Neural progenitor cell (in vitro differentiated cells): ENCODE data around the gene NKD2. TPM values are rescaled to one million over a fixed set of nuclear protein-coding genes. Genes with fewer than 3 reads are reported as not detected.

ENCODE experiments used
- DNase-seq: peaks from one replicate; pipeline ENCODE4 v3.0.0-alpha.2; 2016; ENCODE audit warnings: low spot score
- H2AFZ ChIP-seq: fragments of 200-600 bp; sonication (generic); replicated peaks from 2 replicates; pipeline ENCODE4 v1.6.1; 2016; ENCODE audit warnings: antibody characterized with exemption
- H3F3A ChIP-seq: fragments of 200-600 bp; sonication (generic); 2 replicates; pipeline ENCODE4 v1.6.1; 2016; ENCODE audit warnings: antibody characterized with exemption, low read depth
- H3K27ac ChIP-seq: fragments of 200-600 bp; sonication (generic); 2 replicates; pipeline ENCODE4 v1.5.1; 2016; ENCODE audit warnings: mild to moderate bottlenecking
- H3K27me3 ChIP-seq: fragments of 200-600 bp; sonication (generic); 2 replicates; pipeline ENCODE4 v1.6.1; 2016; ENCODE audit warnings: mild to moderate bottlenecking, moderate library complexity
- H3K36me3 ChIP-seq: fragments of 200-600 bp; sonication (generic); 2 replicates; pipeline ENCODE4 v1.5.1; 2016
- H3K4me1 ChIP-seq: fragments of 200-600 bp; sonication (generic); 2 replicates; pipeline ENCODE4 v1.6.1; 2016; ENCODE audit warnings: mixed run types
- H3K4me2 ChIP-seq: fragments of 200-600 bp; sonication (generic); 2 replicates; pipeline ENCODE4 v1.6.1; 2016
- H3K4me3 ChIP-seq: fragments of 200-600 bp; sonication (generic); 2 replicates; pipeline ENCODE4 v1.5.1; 2016
- H3K79me2 ChIP-seq: fragments of 200-600 bp; sonication (generic); 2 replicates; pipeline ENCODE4 v1.6.1; 2016; ENCODE audit warnings: low read depth
- H3K9ac ChIP-seq: fragments of 200-600 bp; sonication (generic); 2 replicates; pipeline ENCODE4 v1.6.1; 2016
- H3K9me3 ChIP-seq: fragments of 200-600 bp; sonication (generic); 2 replicates; pipeline ENCODE4 v1.5.1; 2016; ENCODE audit warnings: low read depth
- H4K20me1 ChIP-seq: fragments of 200-600 bp; sonication (generic); 2 replicates; pipeline ENCODE4 v1.6.1; 2016; ENCODE audit warnings: low read depth
- H3K27ac Mint-ChIP-seq: 3 replicates; pipeline ENCODE4 v1.8.0; 2021; ENCODE audit warnings: mixed read lengths
- H3K27me3 Mint-ChIP-seq: 2 replicates; pipeline ENCODE4 v1.8.0; 2022; ENCODE audit warnings: low read depth, mild to moderate bottlenecking, inconsistent platforms, moderate library complexity, mixed read lengths; ENCODE audit not compliant: insufficient read depth
- H3K36me3 Mint-ChIP-seq: 3 replicates; pipeline ENCODE4 v1.8.0; 2021; ENCODE audit warnings: mixed read lengths
- H3K4me1 Mint-ChIP-seq: 3 replicates; pipeline ENCODE4 v1.8.0; 2021; ENCODE audit warnings: mixed read lengths
- H3K4me3 Mint-ChIP-seq: 3 replicates; pipeline ENCODE4 v1.8.0; 2021; ENCODE audit warnings: mild to moderate bottlenecking, moderate library complexity, mixed read lengths
- H3K9me3 Mint-ChIP-seq: 3 replicates; pipeline ENCODE4 v1.8.0; 2020; ENCODE audit warnings: mixed read lengths
- EZH2 ChIP-seq: fragments of 200-600 bp; sonication (generic); IDR thresholded peaks from 2 replicates; pipeline ENCODE4 v1.6.1; 2017; ENCODE audit warnings: antibody characterized with exemption, mild to moderate bottlenecking, moderate library complexity
- EZH2phosphoT487 ChIP-seq: fragments of 200-600 bp; sonication (generic); IDR thresholded peaks from 2 replicates; pipeline ENCODE4 v1.6.1; 2017; ENCODE audit warnings: antibody characterized with exemption
- total RNA-seq: library from RNA; depleted of rRNA; stranded (reverse); fragments of >200 nt; gene quantifications from 2 replicates; pipeline ENCODE4 v1.2.3, GENCODE V29; 2015; ENCODE audit warnings: low replicate concordance
- TF ChIP-seq, protein P1 (sequence below): fragments of 200-600 bp; sonication (generic); IDR thresholded peaks from 2 replicates; pipeline ENCODE4 v1.5.1; 2017; ENCODE audit warnings: antibody characterized with exemption, mild to moderate bottlenecking

NKD2 gene
- total RNA-seq, 1 donor from 2014 or later, result 1.3 TPM

- DNase-seq, result no peak
- H3K36me3 ChIP-seq, result no peaks in the 10 kb centered on the region
- H3K36me3 Mint-ChIP-seq, result peaks cover 2% of the 10 kb centered on the region
- H3K27me3 ChIP-seq, result no peaks in the 10 kb centered on the region
- H3K4me2 ChIP-seq, result no peak overlapping the region
- peaks cover 14% of the 10 kb centered on the region for H3K4me1 Mint-ChIP-seq
- H3K9me3 ChIP-seq, result no peaks in the 10 kb centered on the region
- no peaks in the 10 kb centered on the region for H3K9me3 Mint-ChIP-seq
- H3K4me1 ChIP-seq, result peaks cover 12% of the 10 kb centered on the region
- H3K27ac Mint-ChIP-seq, result no peak overlapping the region
- no peak overlapping the region for H3K27ac ChIP-seq
- H3K4me3 ChIP-seq, result no peak overlapping the region
- no peaks in the 10 kb centered on the region for H4K20me1 ChIP-seq
- no peak overlapping the region for H2AFZ ChIP-seq
- no peak overlapping the region for H3K9ac ChIP-seq
- no peaks in the 10 kb centered on the region for H3F3A ChIP-seq
- no peak for TF ChIP-seq EZH2phosphoT487
- no peak for TF ChIP-seq EZH2
- TF ChIP-seq, protein P1, sequence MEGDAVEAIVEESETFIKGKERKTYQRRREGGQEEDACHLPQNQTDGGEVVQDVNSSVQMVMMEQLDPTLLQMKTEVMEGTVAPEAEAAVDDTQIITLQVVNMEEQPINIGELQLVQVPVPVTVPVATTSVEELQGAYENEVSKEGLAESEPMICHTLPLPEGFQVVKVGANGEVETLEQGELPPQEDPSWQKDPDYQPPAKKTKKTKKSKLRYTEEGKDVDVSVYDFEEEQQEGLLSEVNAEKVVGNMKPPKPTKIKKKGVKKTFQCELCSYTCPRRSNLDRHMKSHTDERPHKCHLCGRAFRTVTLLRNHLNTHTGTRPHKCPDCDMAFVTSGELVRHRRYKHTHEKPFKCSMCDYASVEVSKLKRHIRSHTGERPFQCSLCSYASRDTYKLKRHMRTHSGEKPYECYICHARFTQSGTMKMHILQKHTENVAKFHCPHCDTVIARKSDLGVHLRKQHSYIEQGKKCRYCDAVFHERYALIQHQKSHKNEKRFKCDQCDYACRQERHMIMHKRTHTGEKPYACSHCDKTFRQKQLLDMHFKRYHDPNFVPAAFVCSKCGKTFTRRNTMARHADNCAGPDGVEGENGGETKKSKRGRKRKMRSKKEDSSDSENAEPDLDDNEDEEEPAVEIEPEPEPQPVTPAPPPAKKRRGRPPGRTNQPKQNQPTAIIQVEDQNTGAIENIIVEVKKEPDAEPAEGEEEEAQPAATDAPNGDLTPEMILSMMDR, result no peak
- H3K79me2 ChIP-seq, result no peaks in the 10 kb centered on the region
- no peak overlapping the region for H3K4me3 Mint-ChIP-seq
- H3K27me3 Mint-ChIP-seq, result peaks cover 6% of the 10 kb centered on the region
Measured at GRCh38 chr5:1032011-1032410, 23.4 kb downstream of the NKD2 start.

DNA sequence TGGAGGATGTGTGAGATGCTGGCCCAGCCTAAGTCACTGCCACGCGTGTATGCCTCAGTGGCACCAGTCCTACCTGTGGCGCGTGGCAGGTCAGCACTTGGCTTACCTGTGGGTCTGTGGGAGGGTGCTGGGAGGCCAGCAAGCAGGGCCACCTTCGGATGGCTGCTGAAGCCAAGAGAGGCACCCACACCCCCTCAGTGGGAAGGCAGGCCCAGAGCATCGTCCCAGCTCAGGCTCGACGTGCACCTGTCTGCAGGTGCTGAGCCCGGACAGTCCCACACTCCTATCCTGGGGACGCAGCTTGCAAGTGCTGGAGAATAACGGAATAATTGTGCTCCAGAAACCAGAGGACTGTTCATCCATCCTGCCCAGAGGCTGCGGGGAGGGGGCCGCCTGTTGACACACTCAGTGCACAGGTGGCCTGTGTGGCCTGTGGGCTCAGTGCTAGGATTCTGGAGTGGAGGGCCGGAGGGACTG lies 24.0 kb downstream of the NKD2 start:
- H3K27me3 Mint-ChIP-seq, result peaks cover 6% of the 10 kb centered on the region
- Histone ChIP-seq H3K4me1 (peaks cover 12% of the 10 kb centered on the region), H3K27me3 (no peaks in the 10 kb centered on the region), H2AFZ (no peak overlapping the region), H3K27ac (no peak overlapping the region), H3K4me3 (no peak overlapping the region), H3K4me2 (no peak overlapping the region), H4K20me1 (no peaks in the 10 kb centered on the region), H3K9me3 (no peaks in the 10 kb centered on the region), H3K79me2 (no peaks in the 10 kb centered on the region), H3K36me3 (no peaks in the 10 kb centered on the region), H3F3A (no peaks in the 10 kb centered on the region), H3K9ac (no peak overlapping the region)
- no peak overlapping the region for H3K27ac Mint-ChIP-seq
- no peak for DNase-seq
- H3K9me3 Mint-ChIP-seq, result no peaks in the 10 kb centered on the region
- H3K4me1 Mint-ChIP-seq, result peaks cover 14% of the 10 kb centered on the region
- no peak overlapping the region for H3K4me3 Mint-ChIP-seq
- H3K36me3 Mint-ChIP-seq, result peaks cover 2% of the 10 kb centered on the region
- TF ChIP-seq, protein P1, result no peak
- no peak for TF ChIP-seq EZH2phosphoT487
- TF ChIP-seq EZH2, result no peak

DNA sequence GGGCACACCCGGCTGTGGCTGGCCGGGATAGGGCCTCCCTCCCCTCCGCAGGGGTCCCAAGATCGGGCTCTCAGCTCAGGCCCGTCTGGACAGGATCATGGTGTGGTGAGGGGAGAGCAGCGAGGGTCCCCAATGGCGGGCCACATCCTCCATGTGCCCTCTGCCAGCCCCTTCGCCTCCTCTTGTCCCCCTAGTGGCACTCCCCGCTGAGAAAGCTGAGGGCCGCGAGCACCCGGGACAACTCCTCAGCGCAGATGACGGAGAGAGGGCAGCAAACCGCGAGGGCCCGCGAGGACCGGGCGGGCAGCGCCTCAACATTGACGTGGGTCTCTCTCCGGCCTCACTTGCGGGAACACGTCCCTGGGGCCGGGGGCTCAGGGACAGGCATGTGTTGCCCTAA lies 24.6 kb downstream of the NKD2 start:
- H3K4me1 Mint-ChIP-seq, result peaks cover 14% of the 10 kb centered on the region
- Histone ChIP-seq H3K36me3 (no peaks in the 10 kb centered on the region), H3K9ac (no peak overlapping the region), H3K4me3 (no peak overlapping the region), H2AFZ (no peak overlapping the region), H3K4me2 (no peak overlapping the region), H3K9me3 (no peaks in the 10 kb centered on the region), H4K20me1 (no peaks in the 10 kb centered on the region), H3K27me3 (no peaks in the 10 kb centered on the region), H3K27ac (no peak overlapping the region), H3K4me1 (peaks cover 12% of the 10 kb centered on the region), H3K79me2 (no peaks in the 10 kb centered on the region), H3F3A (no peaks in the 10 kb centered on the region)
- H3K27me3 Mint-ChIP-seq, result peaks cover 6% of the 10 kb centered on the region
- no peak overlapping the region for H3K4me3 Mint-ChIP-seq
- DNase-seq, result no peak
- no peaks in the 10 kb centered on the region for H3K9me3 Mint-ChIP-seq
- H3K27ac Mint-ChIP-seq, result no peak overlapping the region
- peaks cover 2% of the 10 kb centered on the region for H3K36me3 Mint-ChIP-seq
- TF ChIP-seq EZH2phosphoT487 (no peak), EZH2 (no peak)
- TF ChIP-seq, protein P1, result no peak
